GM18517 (cell line): Measurements from ENCODE around the gene OCRL.

Source experiments
- ATAC-seq: cut with Tn5 transposase; IDR thresholded peaks from one replicate; pipeline ENCODE4 v1.9.1; 2021; ENCODE audit warnings: mild to moderate bottlenecking, moderate library complexity; ENCODE audit not compliant: unreplicated experiment

Gene OCRL

GRCh38 chrX:129581904-129582303, 41.8 kb downstream of the OCRL start:
- no peak for ATAC-seq

DNA sequence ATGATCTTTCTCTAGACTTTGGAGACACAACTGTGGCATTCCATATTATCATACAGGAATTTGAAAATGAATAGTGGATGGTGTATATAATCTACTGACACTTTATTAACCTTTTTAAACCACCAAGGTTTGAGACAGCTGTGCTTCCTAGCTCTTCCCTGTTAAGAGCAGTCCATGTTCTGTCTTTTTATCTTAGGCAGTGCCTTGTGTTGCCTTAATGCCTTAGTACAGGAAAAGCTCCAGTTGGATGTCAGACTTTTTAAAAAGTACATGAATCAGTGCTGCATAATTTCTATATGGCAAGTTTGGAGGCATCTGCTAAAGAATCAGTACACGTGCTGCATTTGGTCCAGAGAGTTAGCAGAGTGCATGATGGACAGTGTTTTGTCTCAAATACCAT, 45.1 kb downstream of the OCRL start:
- ATAC-seq = no peak

DNA sequence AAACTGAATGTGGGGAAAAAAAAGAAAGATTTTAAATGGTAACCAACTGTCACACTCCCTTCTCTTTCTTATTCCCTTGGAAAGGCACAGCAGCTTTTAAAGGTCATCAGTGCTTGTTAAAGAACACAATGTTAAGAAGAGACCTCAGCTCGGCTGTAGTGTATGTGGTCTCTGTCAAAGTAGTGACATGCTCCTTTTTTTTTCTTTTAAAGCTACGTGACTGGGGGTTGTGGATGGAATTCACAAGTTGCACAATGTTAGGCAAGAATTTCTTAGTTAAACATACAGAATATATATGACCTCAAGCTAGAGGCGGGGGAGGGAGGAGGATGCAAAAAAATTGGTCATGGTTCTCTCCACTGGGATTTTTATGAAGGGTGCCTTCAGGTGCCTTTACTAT, 45.6 kb downstream of the OCRL start:
- ATAC-seq = no peak

- ATAC-seq = no peak
These were observed 46.4 kb downstream of the OCRL start for GRCh38 chrX:129586446-129586845.

DNA sequence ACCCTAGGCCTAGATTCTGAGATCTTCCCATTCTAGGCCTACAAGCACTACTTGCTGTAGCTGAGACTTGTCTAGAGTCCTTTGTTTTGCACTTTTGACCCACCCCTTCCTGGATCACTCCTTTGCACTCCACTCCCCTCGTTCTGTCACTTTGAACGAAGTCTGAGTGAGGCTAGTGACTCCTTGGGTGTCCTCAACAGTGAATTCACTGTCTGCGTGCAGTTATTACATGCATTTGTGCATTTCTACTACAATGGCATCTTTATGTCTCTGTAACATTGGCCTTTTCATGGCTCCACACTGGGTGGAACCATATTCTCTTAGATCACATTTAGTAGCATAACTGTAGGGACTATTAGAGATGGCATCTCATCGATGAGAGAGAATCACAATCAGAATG, 50.5 kb downstream of the OCRL start:
- no peak for ATAC-seq

- ATAC-seq = no peak
These were observed 53.1 kb downstream of the OCRL start for GRCh38 chrX:129593137-129593536.

DNA sequence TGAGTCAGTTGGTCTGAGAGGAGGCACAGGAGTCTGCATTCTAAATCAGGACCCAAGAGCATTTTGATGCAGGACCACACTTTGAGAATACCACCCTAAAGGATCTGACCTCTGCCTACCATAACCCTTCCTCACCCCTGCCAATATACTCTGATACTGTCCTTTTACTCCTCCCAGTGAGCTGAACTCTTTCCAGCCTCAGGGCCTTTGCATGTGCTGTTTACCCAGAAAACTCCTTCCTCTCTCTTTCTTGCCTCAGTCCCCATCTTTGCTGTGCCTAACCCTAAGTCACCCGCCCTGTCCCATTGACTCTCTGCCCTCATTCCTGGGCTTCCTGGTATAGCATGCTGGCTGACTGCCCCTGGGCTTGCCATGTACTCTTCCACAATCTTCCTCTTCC, 54.7 kb downstream of the OCRL start:
- ATAC-seq = no peak

GRCh38 chrX:129596077-129596476, 56.0 kb downstream of the OCRL start:
- ATAC-seq = no peak

GRCh38 chrX:129597905-129598304, 57.8 kb downstream of the OCRL start:
- no peak for ATAC-seq

DNA sequence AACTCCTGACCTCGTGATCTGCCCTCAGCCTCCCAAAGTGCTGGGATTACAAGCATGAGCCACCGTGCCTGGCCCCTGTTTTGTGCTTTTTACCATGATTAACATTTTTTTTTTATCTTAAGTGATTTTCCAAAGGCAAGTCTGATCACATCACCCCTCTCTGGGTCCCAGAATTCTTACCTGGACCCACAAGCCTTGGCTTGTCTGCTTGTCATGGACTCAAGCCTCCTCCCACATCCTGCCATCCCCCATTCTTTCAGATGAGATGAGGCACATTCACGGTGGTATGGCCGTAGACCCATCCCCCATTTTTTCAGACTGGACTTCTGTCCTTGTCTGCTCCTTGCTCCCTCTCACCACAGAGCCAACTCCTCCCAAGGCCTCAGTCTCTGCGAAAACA, 59.4 kb downstream of the OCRL start:
- no peak for ATAC-seq

DNA sequence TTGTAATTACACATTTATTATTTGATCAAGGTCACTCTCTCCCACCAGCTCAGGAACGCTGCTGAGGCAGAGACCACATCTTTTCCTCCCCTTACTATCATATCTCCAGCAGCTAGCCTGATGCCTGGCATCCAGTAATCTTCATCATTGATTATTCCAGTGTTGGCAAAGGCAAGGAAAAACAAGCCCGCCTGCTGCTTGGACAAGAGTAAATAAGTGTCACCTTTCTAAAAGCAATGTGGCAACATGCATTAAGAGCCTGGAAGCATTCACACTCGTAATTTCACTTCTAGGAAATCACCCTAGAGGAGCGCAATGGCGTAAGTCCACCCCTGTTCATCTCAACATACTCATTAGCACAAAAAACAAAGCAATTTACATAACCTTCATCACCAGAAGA, 59.9 kb downstream of the OCRL start:
- ATAC-seq = no peak

DNA sequence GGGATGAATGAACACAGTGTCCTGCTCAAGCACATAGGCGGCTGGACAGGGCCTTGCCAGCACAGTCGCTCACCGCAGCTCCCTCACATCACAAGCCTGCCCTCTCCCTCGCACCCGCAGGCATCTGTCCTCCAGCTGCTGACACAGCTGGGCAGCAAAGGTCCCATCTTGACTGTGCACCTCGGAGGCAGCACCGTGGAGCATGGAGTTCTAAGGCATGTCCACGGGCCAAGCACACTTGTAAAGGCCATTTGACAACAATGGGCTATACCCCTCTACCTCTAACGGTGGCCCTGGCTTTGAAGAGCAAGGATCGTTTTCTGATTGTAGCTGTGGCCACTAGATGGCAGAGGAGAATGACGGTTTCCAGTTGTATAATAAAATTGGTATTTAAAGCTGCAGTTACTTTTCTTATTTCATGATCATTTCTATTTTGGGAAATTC, 60.9 kb downstream of the OCRL start:
- no peak for ATAC-seq

DNA sequence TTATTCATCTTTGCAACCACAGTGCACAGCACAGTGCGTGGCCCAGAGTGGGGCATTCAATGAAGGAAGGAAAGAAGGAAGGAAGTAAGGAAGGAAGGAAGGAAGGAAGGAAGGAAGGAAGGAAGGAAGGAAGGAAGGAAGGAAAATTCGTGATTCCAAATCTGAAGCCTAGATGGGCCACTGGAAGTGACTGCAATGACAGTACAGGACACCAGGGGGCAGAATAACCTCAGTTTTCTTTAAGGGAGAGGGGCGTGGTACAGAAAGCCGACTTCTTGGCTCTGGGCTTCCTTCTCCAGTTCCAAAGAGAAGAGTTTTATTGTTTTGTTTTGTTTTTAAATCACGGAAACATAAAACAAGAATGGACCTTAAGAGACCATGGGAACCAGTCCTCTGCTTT, 66.9 kb downstream of the OCRL start:
- no peak for ATAC-seq

GRCh38 chrX:129608496-129608895, 68.4 kb downstream of the OCRL start:
- ATAC-seq = no peak

DNA sequence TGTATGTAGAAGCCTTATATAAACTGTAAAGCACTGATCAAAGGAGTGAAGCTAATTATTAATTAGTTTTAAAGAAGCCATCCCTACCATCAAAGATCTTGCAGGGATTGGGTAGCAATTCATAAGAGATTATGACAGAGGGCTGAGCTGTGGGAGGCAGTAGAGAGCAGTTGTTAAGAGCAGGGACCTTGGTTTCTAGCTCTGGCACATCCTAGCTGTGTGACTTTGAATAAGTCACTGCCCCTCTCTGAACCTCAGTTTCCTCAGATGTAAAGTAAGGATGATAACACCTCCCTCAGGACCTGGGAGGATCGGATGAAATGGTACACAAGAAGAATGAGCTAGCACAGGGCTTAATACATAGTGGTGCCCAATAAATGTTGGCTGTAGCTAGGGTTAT, 69.3 kb downstream of the OCRL start:
- ATAC-seq = no peak

DNA sequence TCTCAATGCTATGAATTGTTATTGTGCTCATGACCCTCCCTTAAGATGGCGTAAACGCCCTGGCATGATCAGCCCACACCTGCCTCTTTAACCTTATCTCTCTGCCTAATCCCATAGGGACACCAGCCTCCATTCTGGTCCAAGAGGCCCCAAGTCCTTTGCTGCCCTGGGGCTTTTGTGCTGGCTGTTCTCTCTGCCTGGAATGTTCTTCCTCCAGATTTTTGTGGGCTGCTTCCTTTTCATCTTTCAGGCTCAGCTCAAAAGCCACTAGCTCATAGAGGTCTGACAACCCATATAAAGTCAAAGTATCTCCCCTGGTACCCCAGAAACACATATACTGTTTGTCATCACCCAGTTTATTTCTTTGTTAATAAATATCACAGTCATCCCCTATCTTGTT, 72.3 kb downstream of the OCRL start:
- no peak for ATAC-seq

GRCh38 chrX:129613596-129613995, 73.5 kb downstream of the OCRL start:
- no peak for ATAC-seq

GRCh38 chrX:129614481-129615255, 74.6 kb downstream of the OCRL start:
- no peak for ATAC-seq

GRCh38 chrX:129617420-129617819, 77.4 kb downstream of the OCRL start:
- no peak for ATAC-seq

DNA sequence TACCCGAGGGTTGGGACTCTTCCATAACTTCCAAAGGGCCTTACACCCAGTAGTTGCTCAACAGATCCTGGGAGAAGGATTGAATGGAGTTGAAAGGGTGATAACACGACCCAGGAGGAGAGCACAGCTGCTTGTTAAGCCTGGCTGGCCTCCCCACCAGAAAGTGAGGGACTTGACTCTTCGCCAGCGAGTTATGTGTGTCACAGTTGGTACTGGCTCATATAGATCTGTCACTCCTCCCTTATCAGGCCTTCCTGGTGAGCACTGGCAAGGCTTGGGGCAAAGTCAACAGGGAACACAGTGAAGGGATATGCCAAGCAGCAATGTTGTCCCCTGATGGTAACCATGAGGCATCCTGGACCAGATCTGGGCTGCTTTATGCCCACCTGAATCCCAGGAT, 78.9 kb downstream of the OCRL start:
- no peak for ATAC-seq

DNA sequence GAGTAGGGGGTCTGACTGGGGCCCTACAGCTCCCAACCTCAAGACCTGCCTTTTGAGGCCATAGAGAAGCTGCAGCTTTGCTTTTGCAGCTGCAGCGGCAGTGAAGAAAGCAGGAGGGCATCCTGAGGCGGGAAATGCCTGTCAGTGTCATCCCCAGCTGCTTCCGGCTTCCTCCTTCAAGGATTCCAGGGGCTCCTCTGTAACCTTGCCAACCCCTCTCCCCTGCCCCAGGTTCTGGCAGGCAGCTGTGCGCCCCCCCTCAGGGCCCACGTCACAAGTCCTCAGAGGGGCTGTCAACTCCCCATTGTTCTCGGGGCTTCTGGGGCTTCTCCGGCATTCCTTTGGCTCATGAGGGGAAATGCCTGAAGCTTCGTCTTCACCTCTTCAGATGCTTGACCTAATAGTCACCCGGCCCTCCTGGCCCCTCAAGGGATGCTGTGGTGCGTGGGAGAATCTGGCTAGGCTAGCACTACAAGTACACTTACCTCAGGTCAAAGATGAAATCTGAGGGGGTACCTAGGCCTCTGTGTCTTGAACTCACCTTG, 82.8 kb downstream of the OCRL start:
- no peak for ATAC-seq

- ATAC-seq = no peak
These were observed 86.0 kb downstream of the OCRL start for GRCh38 chrX:129626026-129626425.

DNA sequence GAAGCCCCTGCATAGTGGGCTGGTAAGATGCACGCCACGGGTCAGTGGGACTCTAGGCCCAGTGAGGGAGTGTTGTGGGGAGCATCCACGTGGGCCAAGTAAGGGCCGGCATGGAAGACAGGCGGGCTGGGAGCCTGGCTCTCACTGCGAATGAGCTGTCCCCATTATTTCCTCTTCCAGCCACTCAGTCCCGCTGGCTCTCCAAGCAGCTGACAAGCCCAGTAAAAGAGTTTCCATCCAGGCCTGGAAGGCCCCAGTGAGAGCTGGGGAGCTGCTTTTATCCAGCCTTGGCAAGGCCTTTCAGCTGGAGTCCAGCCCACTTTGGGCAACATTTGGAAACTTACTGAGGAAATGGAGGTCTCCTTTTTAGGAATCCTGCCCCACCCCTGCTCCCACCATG, 89.8 kb downstream of the OCRL start:
- ATAC-seq = no peak
